GM23338 (cell line): ENCODE data around the gene COL20A1. TPM values are rescaled to one million over a fixed set of nuclear protein-coding genes. Genes with fewer than 3 reads are reported as not detected.

Experiments
- CREB1 ChIP-seq: fragments of 250-450 bp; sonication (Bioruptor Pico); IDR thresholded peaks from 2 replicates; pipeline ENCODE4 v1.5.0; 2020; ENCODE audit warnings: low read depth, mild to moderate bottlenecking, moderate library complexity
- EZH2 ChIP-seq: fragments of 200-600 bp; sonication (generic); IDR thresholded peaks from one replicate; pipeline ENCODE4 v1.8.0; 2017; ENCODE audit warnings: antibody characterized with exemption, mild to moderate bottlenecking, low read depth; ENCODE audit not compliant: unreplicated experiment
- EZH2phosphoT487 ChIP-seq: fragments of 200-600 bp; sonication (generic); IDR thresholded peaks from one replicate; pipeline ENCODE4 v1.8.1; 2018; ENCODE audit warnings: antibody characterized with exemption; ENCODE audit not compliant: unreplicated experiment
- JUNB ChIP-seq: IDR thresholded peaks from one replicate; pipeline ENCODE4 v1.6.1; 2016; ENCODE audit warnings: antibody characterized with exemption; ENCODE audit not compliant: unreplicated experiment
- NANOG ChIP-seq: IDR thresholded peaks from 2 replicates; pipeline ENCODE4 v1.6.1; 2016; ENCODE audit warnings: antibody characterized with exemption, borderline replicate concordance
- POLR2AphosphoS5 ChIP-seq: IDR thresholded peaks from 2 replicates; pipeline ENCODE4 v1.6.1; 2016; ENCODE audit warnings: antibody characterized with exemption, low read depth
- REST ChIP-seq: IDR thresholded peaks from one replicate; pipeline ENCODE4 v1.6.1; 2018; ENCODE audit warnings: antibody characterized with exemption; ENCODE audit not compliant: unreplicated experiment
- STAT1 ChIP-seq: IDR thresholded peaks from one replicate; pipeline ENCODE4 v1.6.1; 2016; ENCODE audit warnings: antibody characterized with exemption; ENCODE audit not compliant: unreplicated experiment
- ZNF114 ChIP-seq: fragments of 250-450 bp; sonication (Bioruptor Pico); IDR thresholded peaks from 2 replicates; pipeline ENCODE4 v1.5.0; 2020; ENCODE audit warnings: mild to moderate bottlenecking, moderate library complexity
- ZNF331 ChIP-seq: fragments of 250-450 bp; sonication (Bioruptor Pico); IDR thresholded peaks from 2 replicates; pipeline ENCODE4 v1.5.0; 2020; ENCODE audit warnings: low read depth, mild to moderate bottlenecking, moderate library complexity
- polyA plus RNA-seq: library from polyadenylated mRNA; unstranded; fragments of >200 nt; fragmentation: Nextera tagmentation; extraction: Ambion mirVana; gene quantifications from 2 replicates; pipeline ENCODE4 v1.2.1, GENCODE V29; 2016
- total RNA-seq: library from RNA; depleted of rRNA; stranded (reverse); fragments of >200 nt; shearing (Covaris generic); gene quantifications from 2 replicates; pipeline ENCODE4 v1.2.3, GENCODE V29; 2014
- TF ChIP-seq, protein P1 (sequence below), 2 experiments: fragments of 200-600 bp in 1 of 2; sonication (generic) in 1 of 2; conservative IDR thresholded peaks; 2 replicates each; pipeline versions ENCODE4 v1.5.1 to v1.6.1; 2016 to 2017; ENCODE audit warnings: antibody characterized with exemption in 2 of 2, low read depth in 2 of 2, mild to moderate bottlenecking in 2 of 2, moderate library complexity in 1 of 2
- TF ChIP-seq, protein P2 (sequence below): IDR thresholded peaks from 2 replicates; pipeline ENCODE4 v1.6.1; 2016; ENCODE audit warnings: antibody characterized with exemption

COL20A1 gene
- total and polyA plus RNA-seq, 2 experiments from 2014 or later: 0.28 to 0.79 TPM

DNA sequence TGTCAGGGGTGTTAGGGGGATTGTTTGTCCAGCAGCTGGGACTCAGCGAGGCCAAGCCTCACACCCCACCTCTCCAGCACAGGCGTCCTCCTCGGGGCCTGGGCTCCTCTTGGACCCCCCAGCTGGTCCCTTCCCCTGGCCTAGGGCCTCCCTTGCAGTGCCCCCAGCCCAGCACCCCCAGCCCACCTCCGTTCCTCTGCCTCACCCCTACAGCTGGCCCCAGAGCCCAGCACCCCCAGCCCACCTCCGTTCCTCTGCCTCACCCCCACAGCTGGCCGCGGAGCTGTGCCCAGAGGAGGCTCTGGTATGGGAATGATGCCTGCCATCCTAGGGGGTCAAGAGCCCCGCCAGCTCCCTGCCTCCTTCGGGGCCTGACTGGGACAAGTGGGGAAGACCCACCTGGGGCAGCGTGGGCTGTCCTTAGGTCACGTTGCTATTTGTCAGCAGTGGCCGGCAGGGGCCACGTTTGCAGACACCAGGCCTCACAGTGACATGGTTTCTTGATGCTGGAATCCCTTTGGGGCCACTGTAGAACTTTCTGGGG, 7.9 kb upstream of the COL20A1 start (continued):
- TF ChIP-seq STAT1 (no peak), ZNF331 (CRISPR knock-in tag) (no peak), EZH2 (no peak), EZH2phosphoT487 (no peak), NANOG (no peak), REST (no peak), POLR2AphosphoS5 (no peak), ZNF114 (CRISPR knock-in tag) (no peak), CREB1 (CRISPR knock-in tag) (no peak), JUNB (no peak)
- TF ChIP-seq, protein P1, sequence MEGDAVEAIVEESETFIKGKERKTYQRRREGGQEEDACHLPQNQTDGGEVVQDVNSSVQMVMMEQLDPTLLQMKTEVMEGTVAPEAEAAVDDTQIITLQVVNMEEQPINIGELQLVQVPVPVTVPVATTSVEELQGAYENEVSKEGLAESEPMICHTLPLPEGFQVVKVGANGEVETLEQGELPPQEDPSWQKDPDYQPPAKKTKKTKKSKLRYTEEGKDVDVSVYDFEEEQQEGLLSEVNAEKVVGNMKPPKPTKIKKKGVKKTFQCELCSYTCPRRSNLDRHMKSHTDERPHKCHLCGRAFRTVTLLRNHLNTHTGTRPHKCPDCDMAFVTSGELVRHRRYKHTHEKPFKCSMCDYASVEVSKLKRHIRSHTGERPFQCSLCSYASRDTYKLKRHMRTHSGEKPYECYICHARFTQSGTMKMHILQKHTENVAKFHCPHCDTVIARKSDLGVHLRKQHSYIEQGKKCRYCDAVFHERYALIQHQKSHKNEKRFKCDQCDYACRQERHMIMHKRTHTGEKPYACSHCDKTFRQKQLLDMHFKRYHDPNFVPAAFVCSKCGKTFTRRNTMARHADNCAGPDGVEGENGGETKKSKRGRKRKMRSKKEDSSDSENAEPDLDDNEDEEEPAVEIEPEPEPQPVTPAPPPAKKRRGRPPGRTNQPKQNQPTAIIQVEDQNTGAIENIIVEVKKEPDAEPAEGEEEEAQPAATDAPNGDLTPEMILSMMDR (conservative IDR thresholded peaks at IDR 0.05; ENCODE audit: low read depth in 2 of 2): no peak
- TF ChIP-seq, protein P2, sequence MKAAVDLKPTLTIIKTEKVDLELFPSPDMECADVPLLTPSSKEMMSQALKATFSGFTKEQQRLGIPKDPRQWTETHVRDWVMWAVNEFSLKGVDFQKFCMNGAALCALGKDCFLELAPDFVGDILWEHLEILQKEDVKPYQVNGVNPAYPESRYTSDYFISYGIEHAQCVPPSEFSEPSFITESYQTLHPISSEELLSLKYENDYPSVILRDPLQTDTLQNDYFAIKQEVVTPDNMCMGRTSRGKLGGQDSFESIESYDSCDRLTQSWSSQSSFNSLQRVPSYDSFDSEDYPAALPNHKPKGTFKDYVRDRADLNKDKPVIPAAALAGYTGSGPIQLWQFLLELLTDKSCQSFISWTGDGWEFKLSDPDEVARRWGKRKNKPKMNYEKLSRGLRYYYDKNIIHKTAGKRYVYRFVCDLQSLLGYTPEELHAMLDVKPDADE: no peak
